Measurements from ENCODE around the gene KRT6A.

DNA sequence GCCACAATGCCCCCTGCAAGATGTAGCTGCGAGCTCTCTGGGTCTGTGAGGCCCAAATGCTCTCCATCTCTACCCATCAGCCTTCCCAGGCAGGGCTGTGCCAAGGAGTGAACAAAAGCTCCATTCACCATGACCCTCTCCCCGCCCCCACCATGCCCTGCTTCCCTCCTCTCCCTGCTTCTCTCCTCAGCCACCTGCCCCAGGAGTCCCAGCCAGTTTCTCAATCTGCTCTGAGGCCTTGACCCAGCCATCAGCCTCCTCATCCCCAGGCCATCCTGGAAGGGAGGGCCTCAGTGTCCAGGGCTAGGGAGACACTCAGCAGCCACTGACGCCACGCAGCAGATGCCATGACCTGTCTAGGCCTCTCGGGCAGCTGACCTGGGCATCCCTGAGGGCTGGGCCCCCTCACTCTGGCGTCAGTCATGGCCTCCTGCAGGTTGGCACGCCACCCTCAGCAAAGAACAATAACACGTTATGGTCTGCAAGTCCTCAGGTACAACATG, 35.6 kb upstream of the KRT6A start:
- TF ChIP-seq ZFP30 (CRISPR knock-in tag; IDR thresholded peaks at IDR 0.05): no peak
- TF ChIP-seq ZFP3 (CRISPR knock-in tag; IDR thresholded peaks at IDR 0.05): no peak
- TF ChIP-seq, protein P1, sequence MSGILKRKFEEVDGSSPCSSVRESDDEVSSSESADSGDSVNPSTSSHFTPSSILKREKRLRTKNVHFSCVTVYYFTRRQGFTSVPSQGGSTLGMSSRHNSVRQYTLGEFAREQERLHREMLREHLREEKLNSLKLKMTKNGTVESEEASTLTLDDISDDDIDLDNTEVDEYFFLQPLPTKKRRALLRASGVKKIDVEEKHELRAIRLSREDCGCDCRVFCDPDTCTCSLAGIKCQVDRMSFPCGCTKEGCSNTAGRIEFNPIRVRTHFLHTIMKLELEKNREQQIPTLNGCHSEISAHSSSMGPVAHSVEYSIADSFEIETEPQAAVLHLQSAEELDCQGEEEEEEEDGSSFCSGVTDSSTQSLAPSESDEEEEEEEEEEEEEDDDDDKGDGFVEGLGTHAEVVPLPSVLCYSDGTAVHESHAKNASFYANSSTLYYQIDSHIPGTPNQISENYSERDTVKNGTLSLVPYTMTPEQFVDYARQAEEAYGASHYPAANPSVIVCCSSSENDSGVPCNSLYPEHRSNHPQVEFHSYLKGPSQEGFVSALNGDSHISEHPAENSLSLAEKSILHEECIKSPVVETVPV (CRISPR knock-in tag; IDR thresholded peaks at IDR 0.05): no peak
- TF ChIP-seq, protein P2, sequence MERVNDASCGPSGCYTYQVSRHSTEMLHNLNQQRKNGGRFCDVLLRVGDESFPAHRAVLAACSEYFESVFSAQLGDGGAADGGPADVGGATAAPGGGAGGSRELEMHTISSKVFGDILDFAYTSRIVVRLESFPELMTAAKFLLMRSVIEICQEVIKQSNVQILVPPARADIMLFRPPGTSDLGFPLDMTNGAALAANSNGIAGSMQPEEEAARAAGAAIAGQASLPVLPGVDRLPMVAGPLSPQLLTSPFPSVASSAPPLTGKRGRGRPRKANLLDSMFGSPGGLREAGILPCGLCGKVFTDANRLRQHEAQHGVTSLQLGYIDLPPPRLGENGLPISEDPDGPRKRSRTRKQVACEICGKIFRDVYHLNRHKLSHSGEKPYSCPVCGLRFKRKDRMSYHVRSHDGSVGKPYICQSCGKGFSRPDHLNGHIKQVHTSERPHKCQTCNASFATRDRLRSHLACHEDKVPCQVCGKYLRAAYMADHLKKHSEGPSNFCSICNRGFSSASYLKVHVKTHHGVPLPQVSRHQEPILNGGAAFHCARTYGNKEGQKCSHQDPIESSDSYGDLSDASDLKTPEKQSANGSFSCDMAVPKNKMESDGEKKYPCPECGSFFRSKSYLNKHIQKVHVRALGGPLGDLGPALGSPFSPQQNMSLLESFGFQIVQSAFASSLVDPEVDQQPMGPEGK (CRISPR knock-in tag; IDR thresholded peaks at IDR 0.05; ENCODE audit: borderline replicate concordance): no peak
- no peak for TF ChIP-seq ARNTL (CRISPR knock-in tag; IDR thresholded peaks at IDR 0.05; ENCODE audit: borderline replicate concordance, low read depth)
